IPS-18c (cell line): Measurements from ENCODE around the gene TRA2A.
"Not testable (repeated sequence)": the region's sequence is repeated elsewhere in the genome, so short reads cannot be mapped to it uniquely, and the experiment has no call there.

Source experiments
- H3K4me3 ChIP-seq: 2 replicates; pipeline ENCODE4 v1.7.0; 2013; ENCODE audit warnings: low read depth, mild to moderate bottlenecking, low read length, moderate library complexity; ENCODE audit not compliant: insufficient read depth
- H3K9me3 ChIP-seq: one replicate; pipeline ENCODE4 v1.6.1; 2013; ENCODE audit warnings: mild to moderate bottlenecking, low read length, moderate library complexity; ENCODE audit not compliant: control insufficient read depth, insufficient read depth

TRA2A gene

DNA sequence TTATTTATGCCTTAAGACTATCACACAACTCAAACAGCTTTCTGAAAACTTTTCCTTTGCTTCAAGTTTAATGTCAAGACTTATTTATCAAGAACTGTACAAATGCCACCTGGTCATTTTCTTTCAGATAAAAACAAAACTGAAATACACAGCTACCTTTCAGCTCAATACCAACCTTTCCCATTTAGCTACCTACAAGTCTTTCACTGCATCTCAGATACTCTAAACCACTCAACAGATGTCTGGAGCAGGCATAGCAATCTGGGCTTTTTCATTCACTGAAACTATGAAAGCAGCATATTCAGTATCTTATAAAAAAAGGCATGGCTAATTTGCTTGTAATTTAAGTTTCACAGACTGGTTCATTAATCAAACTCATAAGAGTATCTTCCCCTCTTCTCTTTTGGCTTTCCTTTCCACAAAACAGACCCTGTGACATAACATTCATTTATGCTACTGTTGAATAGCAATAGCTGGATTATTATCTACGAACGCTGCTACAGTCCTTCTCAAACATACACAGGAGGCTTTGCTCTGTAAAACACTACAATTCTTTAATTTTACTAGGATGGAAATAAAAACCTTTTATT is 8.2 kb downstream of the TRA2A start:
- no peak overlapping the region for H3K4me3 ChIP-seq
- H3K9me3 ChIP-seq: no peaks in the 10 kb centered on the region

DNA sequence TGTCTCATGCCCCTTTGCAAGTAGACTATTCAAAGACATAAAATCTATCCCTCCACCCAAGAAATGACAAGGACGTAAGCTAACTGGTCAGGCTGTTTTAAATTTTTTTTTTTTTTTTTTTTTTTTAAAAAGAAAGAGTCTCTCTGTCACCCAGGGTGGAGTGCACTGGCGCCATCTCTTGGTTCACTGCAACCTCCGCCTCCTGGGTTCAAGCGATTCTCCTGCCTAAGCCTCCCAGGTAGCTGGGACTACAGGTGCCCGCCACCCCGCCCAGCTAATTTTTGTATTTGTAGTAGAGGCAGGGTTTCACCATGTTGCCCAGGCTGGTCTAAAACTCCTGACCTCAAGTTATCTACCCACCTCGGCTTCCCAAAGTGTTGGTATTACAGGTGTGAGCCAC is 11.2 kb downstream of the TRA2A start:
- H3K9me3 ChIP-seq: peaks cover 3% of the 10 kb centered on the region
- no peak overlapping the region for H3K4me3 ChIP-seq

DNA sequence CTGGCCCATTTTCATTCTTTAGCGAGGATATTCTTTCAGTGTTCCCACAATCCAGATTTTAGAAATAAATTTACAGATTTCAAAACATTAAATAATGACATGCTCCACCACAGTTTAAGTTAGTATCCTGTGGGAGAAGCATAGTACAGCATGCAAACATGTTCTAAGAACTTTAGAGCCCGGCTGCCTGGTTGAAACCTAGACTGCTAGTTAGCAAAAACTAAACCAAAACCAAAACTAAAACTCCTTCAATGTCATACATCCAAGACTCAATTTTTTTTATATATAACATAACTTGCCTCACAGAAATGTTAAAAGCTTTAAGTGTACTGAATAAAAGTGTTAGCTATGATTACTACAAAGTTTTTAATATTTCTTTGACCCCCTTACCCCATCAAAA is 17.0 kb downstream of the TRA2A start:
- no peak overlapping the region for H3K4me3 ChIP-seq
- peaks cover 3% of the 10 kb centered on the region for H3K9me3 ChIP-seq

DNA sequence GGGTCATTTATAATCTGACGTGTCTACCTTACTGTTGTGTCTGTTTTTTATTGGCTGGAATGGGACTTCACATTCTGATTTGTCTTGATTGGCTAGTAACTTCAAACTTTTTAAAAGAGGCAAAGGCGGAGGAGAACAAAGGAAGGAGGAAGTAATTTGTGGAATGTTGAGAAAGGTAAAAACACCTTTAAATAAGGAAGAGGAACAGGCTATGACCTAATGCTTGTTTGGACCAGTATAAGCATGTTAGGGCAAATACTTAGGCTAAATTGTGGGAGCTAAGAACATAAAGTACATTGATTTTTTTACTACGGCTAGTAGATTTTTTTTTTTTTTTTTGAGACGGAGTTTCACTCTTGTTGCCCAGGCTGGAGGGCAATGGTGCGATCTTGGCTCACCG is 18.0 kb downstream of the TRA2A start:
- H3K4me3 ChIP-seq, H3K9me3 ChIP-seq: not testable (repeated sequence)

DNA sequence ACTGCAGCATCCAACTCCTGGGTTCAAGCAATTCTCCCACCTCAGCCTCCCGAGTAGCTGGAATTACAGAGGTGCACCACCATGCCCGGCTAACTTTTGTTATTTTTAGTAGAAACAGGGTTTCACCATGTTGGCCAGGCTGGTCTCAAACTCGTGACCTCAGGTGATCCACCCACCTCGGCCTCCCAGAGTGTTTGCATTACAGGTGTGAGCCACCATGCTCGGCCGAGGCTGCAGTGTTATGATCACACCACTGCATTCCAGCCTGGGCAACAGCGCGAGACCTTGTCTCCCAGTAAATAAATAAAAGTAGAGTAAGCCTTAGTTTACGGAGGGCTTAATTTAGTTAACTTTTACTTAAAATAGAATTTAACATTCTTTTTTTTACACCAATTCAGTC is 37.8 kb downstream of the TRA2A start:
- H3K9me3 ChIP-seq: no peaks in the 10 kb centered on the region
- no peak overlapping the region for H3K4me3 ChIP-seq

DNA sequence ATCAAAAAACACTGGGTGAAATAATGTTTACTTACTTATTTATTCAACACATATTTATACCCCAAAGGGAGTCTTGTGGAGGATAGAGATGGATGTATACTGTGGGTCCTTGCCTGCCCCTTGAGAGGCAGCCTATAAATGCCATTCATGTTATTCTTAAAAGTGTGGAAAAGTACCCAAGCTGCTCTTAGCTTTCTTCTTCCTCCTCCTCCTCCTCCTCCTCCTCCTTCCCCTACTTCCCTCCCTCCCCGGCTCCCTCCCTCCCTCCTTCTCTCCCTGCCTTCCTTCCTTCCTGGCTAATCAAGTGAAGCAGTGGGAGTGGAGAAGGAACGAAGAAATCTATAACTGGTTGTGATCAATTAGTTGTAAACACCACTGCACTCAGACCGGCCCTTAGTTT is 40.3 kb downstream of the TRA2A start:
- H3K4me3 ChIP-seq: no peak overlapping the region; the same call in 1 of the 2 replicates
- no peaks in the 10 kb centered on the region for H3K9me3 ChIP-seq

DNA sequence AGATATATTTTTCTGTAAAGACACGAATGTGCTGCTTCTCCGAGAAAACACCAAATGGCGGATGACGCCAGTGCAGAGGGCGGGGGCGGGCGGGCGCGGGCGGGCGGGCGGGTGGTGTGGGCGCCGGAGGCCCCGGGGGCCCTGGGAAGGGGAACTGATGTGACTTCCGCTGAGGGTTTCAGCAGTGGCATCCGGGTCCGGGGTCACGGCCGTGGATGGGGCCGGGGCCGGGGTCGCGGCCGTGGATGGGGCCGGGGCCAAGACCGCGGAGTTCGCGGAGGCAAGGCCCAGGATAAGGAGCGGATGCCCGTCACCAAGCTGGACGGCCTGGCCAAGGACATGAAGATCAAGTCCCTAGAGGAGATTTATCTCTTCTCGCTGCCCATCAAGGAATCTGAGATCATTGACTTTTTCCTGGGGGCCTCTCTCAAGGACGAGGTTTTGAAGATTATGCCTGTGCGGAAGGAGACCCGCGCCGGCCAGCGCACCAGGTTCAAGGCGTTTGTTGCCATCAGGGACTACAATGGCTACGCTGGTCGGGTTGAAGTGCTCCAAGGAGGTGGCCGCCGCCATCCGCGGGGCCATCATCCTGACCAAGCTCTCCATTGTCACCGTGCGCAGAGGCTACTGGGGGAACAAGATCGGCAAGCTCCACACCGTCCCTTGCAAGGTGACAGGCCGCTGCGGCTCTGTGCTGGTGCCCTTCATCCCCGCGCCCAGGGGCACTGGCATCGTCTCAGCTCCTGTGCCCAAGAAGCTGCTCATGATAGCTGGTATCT is 41.2 kb downstream of the TRA2A start:
- H3K9me3 ChIP-seq: no peaks in the 10 kb centered on the region
- H3K4me3 ChIP-seq: peak overlapping the region; percentile 52

DNA sequence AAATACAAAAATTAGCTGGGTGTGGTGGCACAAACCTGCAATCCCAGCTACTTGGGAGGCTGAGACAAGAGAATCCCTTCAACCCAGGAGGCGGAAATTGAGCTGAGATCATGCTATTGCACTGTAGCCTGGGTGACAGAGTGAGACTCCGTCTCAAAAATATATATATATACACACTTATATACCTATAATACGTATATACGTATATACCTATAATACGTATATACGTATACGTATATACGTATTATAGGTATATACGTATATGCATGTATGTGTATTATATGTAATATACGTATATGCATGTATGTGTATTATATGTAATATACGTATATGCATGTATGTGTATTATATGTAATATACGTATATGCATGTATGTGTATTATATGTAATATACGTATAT is 43.1 kb downstream of the TRA2A start:
- H3K4me3 ChIP-seq, H3K9me3 ChIP-seq: not testable (repeated sequence)

DNA sequence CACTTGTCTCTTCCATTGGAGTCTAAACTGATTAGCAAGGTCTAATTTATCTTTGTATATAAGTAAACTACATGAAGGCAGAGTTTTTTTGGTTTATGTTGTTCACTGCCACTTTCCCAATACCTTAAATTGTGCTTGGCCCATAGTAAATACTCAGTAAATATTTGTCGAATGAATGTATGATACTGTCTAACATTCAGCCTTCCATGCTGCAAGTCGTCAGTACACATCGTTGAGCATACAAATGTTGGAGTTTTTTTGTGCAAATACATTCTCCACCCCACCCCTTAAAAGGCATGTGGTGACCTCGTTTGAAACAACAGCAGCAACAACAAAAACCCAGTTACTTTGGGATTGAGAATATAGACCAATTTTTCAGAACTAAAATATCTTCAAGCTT is 44.1 kb downstream of the TRA2A start:
- Histone ChIP-seq H3K4me3 (no peak overlapping the region), H3K9me3 (no peaks in the 10 kb centered on the region)

DNA sequence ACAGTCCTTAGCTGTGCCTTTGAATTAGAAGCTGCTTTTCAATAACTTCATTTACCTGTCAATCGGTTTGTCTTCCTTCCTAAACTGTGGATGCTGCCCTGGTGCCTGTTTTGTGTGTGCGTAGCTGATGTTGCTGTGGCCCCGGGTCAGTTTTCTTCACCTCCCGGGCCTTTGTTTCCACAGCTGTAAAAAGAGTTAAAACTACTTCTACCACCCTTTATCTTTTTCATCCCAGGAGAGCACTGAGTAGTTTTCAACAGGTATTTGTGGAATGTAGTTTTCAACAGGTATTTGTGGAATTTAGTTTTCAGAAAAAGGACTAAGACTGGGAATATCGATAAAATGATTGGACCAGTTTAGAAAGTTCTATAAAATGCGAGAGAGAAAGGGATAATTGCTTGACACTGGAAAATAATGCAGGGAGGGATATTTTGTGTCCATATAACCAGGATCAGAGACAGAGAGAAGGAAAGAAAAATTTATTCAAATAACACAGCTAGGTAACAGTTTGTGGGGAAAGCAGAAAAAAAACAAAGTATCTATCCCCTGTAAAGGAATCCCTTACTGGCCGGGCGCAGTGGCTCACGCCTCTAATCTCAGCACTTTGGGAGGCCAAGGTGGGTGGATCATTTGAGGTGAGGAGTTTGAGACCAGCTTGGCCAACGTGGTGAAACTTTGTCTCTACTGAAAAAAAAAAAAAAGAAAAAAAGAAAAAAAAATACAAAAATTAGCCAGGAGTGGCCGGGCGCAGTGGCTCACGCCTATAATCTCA is 45.6 kb downstream of the TRA2A start:
- Histone ChIP-seq H3K9me3 (no peaks in the 10 kb centered on the region), H3K4me3 (no peak overlapping the region)

DNA sequence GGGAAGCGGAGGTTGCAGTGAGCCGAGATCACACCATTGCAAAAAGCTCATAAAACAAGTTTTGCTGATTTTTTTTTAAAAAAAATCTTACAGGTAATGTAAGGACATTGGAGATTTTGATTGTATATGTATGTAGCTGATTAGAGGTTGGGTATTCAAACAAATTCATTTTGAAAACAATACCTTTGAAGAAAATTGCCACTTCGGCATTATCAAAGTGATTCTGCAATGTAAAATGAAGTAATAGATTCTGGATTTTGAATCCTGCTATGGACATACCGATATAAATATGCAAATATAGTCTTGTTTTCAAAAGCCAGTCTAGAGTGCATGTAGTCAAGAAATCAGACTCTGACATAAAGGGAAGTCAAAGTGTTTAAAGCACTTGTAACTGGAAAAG is 49.1 kb downstream of the TRA2A start:
- Histone ChIP-seq H3K4me3 (no peak overlapping the region), H3K9me3 (no peaks in the 10 kb centered on the region)

DNA sequence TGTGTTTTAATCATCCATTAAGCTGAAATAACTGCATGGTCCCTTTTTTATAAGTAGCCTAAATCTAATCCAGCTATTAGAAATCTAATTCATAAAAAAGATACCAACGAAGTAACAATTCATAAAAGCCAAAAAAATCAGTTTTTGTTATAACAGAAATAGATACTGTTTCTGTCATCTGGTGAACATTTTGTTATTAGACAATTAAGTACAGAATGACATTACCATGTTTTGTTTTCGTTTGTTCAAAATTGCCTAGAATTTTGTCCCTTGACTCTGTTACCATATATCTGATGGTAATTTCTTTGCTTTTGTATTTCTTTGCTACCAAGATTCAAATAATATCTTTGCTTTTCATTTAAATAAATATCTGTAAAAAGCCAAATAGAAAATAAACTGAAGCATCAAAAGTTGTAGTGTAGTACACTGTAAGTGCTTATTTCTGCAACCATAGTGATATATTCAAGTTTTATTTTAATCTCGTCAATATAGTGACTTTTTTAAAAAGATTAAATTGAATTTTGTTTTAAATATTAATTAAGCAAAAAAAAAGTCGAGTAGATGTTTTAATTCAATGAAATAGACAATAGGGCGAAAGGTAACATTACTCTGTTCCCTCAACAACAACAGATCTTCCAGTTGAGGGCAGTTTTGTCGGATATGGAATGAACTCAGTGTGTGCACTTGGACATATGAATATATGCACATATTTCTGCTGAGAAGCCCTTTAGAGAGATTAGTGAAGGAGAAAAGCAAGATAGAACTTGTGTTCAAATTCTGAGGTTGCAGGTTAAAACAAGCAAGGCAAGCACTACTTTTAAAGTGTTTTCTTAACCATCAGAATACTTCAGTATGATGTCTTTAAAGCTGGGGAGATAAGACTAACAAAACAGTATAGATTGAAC is 53.6 kb downstream of the TRA2A start:
- H3K9me3 ChIP-seq: no peaks in the 10 kb centered on the region
- no peak overlapping the region for H3K4me3 ChIP-seq

DNA sequence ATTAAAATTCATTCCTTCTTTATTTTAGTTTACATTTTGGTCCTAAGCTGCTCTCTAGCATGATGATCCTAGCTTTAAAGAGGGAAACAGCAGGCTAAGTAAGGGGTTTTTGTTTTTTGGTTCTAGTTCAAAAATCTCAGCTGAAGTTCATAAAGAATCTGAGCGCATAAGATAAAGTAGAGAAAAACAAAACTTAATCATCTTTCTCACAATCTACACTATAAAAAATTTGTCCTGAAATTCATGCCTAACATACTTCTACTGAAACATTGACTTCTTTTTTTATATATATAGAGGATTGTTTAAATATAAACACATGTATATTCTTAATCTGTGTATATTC is 54.7 kb downstream of the TRA2A start:
- H3K9me3 ChIP-seq: no peaks in the 10 kb centered on the region
- H3K4me3 ChIP-seq: no peak overlapping the region

DNA sequence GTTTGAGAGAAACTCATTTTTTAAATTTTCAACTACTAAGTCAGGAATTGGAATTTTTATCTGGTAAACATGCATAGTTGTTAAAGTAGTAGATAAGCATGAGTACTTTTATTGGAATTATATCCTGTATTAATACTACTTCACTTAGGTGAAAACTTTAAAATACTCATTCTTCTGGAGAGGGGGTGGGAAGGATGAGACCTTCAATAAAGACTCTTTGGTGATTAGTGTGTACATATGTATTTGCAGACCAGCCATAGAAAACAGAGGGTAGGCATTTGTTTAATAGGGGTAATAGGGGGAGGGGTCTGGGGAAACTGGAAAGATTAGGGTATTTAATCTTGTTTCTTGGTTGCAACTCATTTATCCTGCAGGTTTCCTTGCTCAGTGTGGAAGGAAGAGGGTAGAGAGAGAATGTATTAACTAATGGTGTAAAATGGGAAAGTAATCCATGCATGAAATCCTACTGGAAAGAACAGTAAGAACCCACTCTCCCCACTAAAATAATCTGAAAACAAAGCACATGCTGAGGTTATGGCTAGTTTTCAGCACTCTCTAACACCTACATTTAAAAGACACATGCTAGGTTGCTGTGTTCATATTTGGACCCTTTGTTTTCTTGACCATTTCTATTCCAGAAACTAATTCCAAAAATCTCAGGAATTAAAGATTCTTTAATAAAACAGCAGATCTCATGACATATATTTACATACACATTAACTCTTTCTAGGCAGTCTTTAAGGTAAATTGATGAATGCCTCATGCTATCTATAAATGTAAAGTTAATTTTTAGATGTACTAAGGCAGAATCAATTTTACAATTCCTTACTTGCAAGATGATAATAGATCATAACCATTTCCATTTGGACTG is 55.3 kb downstream of the TRA2A start:
- Histone ChIP-seq H3K4me3 (peak overlapping the region; percentile 10; the same call in 1 of the 2 replicates), H3K9me3 (no peaks in the 10 kb centered on the region)

DNA sequence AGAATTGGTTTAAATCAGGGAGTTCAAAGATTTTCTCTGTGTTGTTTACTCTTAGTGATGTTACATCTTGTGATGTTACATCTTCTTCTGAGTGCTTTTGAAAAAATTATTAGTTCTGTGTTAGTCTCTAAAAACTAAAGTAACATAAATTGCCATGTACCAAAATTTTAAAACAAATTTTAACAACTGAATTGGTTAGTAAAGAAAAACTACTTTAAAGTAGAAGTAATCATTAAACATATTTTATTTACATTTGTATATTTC is 56.3 kb downstream of the TRA2A start:
- H3K9me3 ChIP-seq: no peaks in the 10 kb centered on the region
- H3K4me3 ChIP-seq: no peak overlapping the region

DNA sequence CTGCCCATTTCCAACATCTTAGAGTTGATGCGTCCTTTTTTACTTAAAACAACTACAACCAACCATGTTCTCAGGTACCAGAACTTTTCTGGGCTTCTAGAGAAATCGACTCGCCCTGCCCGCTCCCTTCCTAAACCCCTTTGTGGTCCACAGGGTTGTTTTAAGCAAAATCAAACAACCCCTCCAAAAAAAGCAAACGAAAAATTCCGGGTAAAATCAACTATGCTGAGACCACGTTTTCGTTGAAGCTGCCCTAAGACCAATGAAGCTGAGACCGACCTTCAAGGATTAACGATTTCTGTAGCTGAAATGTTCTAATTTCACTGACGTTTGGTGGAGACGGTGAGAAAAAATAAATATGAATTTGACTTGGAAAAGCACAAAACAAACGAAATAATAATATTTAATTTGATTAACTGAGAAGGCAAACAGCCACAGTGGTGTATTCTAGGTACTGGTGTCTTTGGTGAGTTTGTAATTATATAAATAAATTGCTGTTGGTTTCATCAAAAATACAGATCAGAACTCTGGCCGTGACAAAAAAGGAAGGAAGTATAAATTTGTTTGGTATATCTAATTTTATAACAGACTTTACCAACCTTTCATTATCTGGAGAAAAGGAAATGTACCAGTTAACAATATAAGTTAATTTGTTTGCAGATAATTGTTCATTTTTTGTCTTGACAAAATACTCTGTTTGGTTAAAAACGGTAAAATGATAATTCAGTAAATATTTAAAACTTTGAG is 56.8 kb downstream of the TRA2A start:
- Histone ChIP-seq H3K9me3 (no peaks in the 10 kb centered on the region), H3K4me3 (peak overlapping the region; percentile 71)
